Karpas-422 (cell line): Measurements from ENCODE around the gene NEB. TPM values are rescaled to one million over a fixed set of nuclear protein-coding genes. Genes with fewer than 3 reads are reported as not detected.

ENCODE experiments used
- DNase-seq: peaks from one replicate; pipeline ENCODE4 v3.0.0-alpha.2; 2015
- H2AFZ ChIP-seq: fragments of 200-600 bp; sonication (generic); 2 replicates; pipeline ENCODE4 v1.6.1; 2014; ENCODE audit warnings: antibody characterized with exemption, low read length, mixed read lengths
- H3K27ac ChIP-seq: fragments of 200-600 bp; sonication (generic); 2 replicates; pipeline ENCODE4 v1.5.1; 2014; ENCODE audit warnings: mild to moderate bottlenecking, low read length, moderate library complexity
- H3K27me3 ChIP-seq: fragments of 200-600 bp; sonication (generic); 2 replicates; pipeline ENCODE4 v1.6.1; 2014; ENCODE audit warnings: low read length, mixed read lengths
- H3K36me3 ChIP-seq: fragments of 200-600 bp; sonication (generic); 2 replicates; pipeline ENCODE4 v1.6.1; 2014; ENCODE audit warnings: low read length, mixed read lengths; ENCODE audit not compliant: insufficient read depth
- H3K4me1 ChIP-seq: fragments of 200-600 bp; sonication (generic); 2 replicates; pipeline ENCODE4 v1.6.1; 2014; ENCODE audit warnings: mild to moderate bottlenecking, low read length, mixed read lengths
- H3K4me2 ChIP-seq: fragments of 200-600 bp; sonication (generic); 2 replicates; pipeline ENCODE4 v1.6.1; 2014; ENCODE audit warnings: low read length, low read depth, mild to moderate bottlenecking; ENCODE audit not compliant: poor library complexity, severe bottlenecking
- H3K4me3 ChIP-seq: fragments of 200-600 bp; sonication (generic); 2 replicates; pipeline ENCODE4 v1.5.1; 2014; ENCODE audit warnings: mild to moderate bottlenecking, antibody characterized with exemption, low read length, mixed read lengths
- H3K79me2 ChIP-seq: fragments of 200-600 bp; sonication (generic); 2 replicates; pipeline ENCODE4 v1.6.1; 2014; ENCODE audit warnings: mild to moderate bottlenecking, low read length, mixed read lengths
- H3K9ac ChIP-seq: fragments of 200-600 bp; sonication (generic); 2 replicates; pipeline ENCODE4 v1.6.0; 2014; ENCODE audit warnings: low read length
- H3K9me2 ChIP-seq: fragments of 200-600 bp; sonication (generic), shearing (Covaris generic); replicated peaks from 2 replicates; pipeline ENCODE4 v1.6.0; 2014; ENCODE audit warnings: mild to moderate bottlenecking, low read length, moderate library complexity; ENCODE audit not compliant: insufficient read depth
- H3K9me3 ChIP-seq: fragments of 300-700, 200-600 bp; sonication (generic); 2 replicates; pipeline ENCODE4 v1.6.1; 2014; ENCODE audit warnings: low read length, mixed read lengths
- H4K20me1 ChIP-seq: fragments of 200-600 bp; sonication (generic); 2 replicates; pipeline ENCODE4 v1.6.1; 2014; ENCODE audit warnings: mild to moderate bottlenecking, antibody characterized with exemption, low read length, low read depth; ENCODE audit not compliant: insufficient read depth
- total RNA-seq: library from RNA; depleted of rRNA; stranded (reverse); fragments of >200 nt; shearing (Covaris generic); gene quantifications from 2 replicates; pipeline ENCODE4 v1.2.3, GENCODE V29; 2014; ENCODE audit warnings: low replicate concordance

Gene NEB
- total RNA-seq, 1 experiment from 2014 or later, result 1.4 TPM

- no peak overlapping the region for H2AFZ ChIP-seq
- H3K4me3 ChIP-seq, result no peak overlapping the region
- H3K4me2 ChIP-seq, result no peak overlapping the region
- no peaks in the 10 kb centered on the region for H3K9me2 ChIP-seq
- H3K9me3 ChIP-seq, result no peaks in the 10 kb centered on the region
- no peaks in the 10 kb centered on the region for H4K20me1 ChIP-seq
- no peaks in the 10 kb centered on the region for H3K36me3 ChIP-seq
- H3K4me1 ChIP-seq, result peaks cover 9% of the 10 kb centered on the region
- no peak overlapping the region for H3K27ac ChIP-seq
- no peaks in the 10 kb centered on the region for H3K79me2 ChIP-seq
- DNase-seq, result no peak
- H3K9ac ChIP-seq, result no peak overlapping the region
- H3K27me3 ChIP-seq, result 0 out of 2 replicates have a peak, but pooled peaks cover 2% of the 10 kb centered on the region
These were observed 113.5 kb downstream of the NEB start for GRCh38 chr2:151620761-151621160.

DNA sequence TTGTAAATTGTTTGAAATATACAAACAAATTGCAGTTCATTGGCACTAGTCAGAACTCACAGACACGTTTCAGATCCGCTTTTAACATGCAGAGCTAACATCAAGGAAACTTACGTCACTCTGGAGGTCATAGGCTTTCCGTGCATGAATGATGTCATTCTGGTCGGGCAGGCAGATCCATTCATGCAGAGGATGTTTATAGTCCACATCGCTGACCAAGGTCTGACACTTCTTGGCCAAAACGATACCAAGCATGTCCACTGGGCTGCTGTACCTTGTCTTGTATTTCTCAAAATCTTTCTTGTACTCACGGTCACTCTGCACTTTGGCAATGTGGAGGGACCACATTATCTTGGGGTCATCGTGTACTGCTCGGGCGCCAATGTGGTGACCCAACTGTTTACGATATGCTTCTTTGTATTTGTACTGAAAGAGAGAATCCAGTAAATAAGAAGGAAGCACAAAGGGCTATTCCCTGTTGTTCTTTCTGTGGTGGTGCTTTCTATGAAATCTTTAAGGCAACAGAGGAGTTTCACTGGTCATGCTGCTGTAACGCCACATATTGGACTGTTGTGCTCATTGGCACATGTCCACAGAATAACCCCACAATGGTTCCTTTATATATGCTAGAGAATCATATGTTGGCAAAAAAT lies 114.8 kb downstream of the NEB start:
- no peaks in the 10 kb centered on the region for H3K79me2 ChIP-seq
- no peaks in the 10 kb centered on the region for H3K36me3 ChIP-seq
- no peak for DNase-seq
- H3K9ac ChIP-seq, result no peak overlapping the region
- no peaks in the 10 kb centered on the region for H3K9me2 ChIP-seq
- no peaks in the 10 kb centered on the region for H4K20me1 ChIP-seq
- H3K4me1 ChIP-seq, result peaks cover 6% of the 10 kb centered on the region
- 0 out of 2 replicates have a peak, but pooled peaks cover 5% of the 10 kb centered on the region for H3K27me3 ChIP-seq
- no peaks in the 10 kb centered on the region for H3K9me3 ChIP-seq
- H3K4me3 ChIP-seq, result no peak overlapping the region
- H3K27ac ChIP-seq, result no peak overlapping the region
- H2AFZ ChIP-seq, result no peak overlapping the region
- H3K4me2 ChIP-seq, result no peak overlapping the region

DNA sequence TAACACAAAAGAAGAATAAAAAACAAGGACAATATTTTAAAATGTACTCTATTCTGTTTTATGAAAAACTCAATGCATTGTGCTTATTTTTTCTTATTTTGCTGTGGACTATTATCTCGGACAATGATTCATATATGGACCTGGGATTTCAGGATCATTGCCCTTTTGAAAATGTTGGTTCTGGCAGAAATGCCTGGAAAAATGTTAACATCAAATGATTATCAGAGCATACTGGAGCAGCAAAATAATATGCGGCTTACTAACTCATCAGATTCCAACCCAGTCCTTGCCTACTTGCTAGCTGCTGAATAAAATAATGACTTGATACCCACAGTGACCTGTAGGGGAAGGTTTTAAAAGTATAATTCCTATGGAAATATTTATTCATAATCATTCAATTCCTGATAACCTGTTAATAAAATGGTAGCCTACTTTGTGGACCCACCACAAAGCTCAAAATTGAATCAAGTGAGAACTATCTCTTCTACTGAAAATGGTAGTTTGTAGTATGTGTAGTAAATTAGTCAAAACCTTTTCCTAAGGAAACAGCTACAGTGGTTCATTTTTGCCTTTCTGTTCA lies 117.4 kb downstream of the NEB start:
- Histone ChIP-seq H3K4me1 (no peaks in the 10 kb centered on the region), H3K9ac (no peak overlapping the region), H3K27ac (no peak overlapping the region), H3K36me3 (no peaks in the 10 kb centered on the region), H2AFZ (no peak overlapping the region), H3K4me2 (no peak overlapping the region), H3K79me2 (no peaks in the 10 kb centered on the region), H3K27me3 (0 out of 2 replicates have a peak, but pooled peaks cover 5% of the 10 kb centered on the region), H3K4me3 (no peak overlapping the region), H4K20me1 (no peaks in the 10 kb centered on the region), H3K9me2 (no peaks in the 10 kb centered on the region), H3K9me3 (no peaks in the 10 kb centered on the region)
- DNase-seq, result no peak

DNA sequence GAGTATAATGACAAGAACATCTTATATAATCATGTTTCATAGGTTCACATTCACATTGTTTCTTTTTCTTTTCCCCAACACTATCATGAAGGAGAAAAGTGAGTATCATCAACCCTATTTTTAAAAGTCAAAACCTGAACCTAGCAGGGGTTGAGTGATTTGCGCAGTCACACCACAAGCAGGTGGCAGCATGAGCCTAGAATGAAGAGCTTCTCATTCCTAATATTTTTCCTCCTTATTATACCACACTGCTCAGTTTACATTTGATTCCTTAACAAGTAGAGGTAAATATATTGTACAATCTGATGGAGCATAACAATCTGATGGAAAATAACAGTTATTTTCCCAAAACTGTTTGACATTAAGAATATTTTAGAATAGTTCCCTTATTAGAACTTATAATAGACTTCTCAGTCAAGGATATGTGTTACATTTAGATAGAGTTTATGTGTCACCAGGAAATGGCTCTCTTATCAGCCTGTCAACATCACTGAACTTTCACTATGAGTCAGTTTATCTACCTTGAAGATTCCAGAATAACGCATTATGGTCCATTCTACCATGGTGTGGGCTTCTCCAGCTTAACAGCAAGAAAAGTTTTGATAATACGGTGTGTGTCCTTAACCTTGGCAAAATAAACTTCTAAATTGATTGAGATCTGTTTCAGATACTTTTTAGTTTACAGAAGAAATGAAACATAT lies 119.5 kb downstream of the NEB start:
- Histone ChIP-seq H3K4me3 (no peak overlapping the region), H3K4me1 (no peaks in the 10 kb centered on the region), H4K20me1 (no peaks in the 10 kb centered on the region), H3K27me3 (0 out of 2 replicates have a peak, but pooled peaks cover 3% of the 10 kb centered on the region), H3K9me3 (no peaks in the 10 kb centered on the region), H3K36me3 (no peaks in the 10 kb centered on the region), H3K79me2 (no peaks in the 10 kb centered on the region), H3K27ac (no peak overlapping the region), H2AFZ (no peak overlapping the region), H3K9ac (no peak overlapping the region), H3K9me2 (no peaks in the 10 kb centered on the region), H3K4me2 (no peak overlapping the region)
- no peak for DNase-seq

GRCh38 chr2:151614159-151614558 lies 120.1 kb downstream of the NEB start:
- Histone ChIP-seq H3K79me2 (no peaks in the 10 kb centered on the region), H2AFZ (no peak overlapping the region), H3K4me2 (no peak overlapping the region), H4K20me1 (no peaks in the 10 kb centered on the region), H3K4me1 (no peaks in the 10 kb centered on the region), H3K9me2 (no peaks in the 10 kb centered on the region), H3K9me3 (no peaks in the 10 kb centered on the region), H3K4me3 (no peak overlapping the region), H3K36me3 (no peaks in the 10 kb centered on the region), H3K27me3 (0 out of 2 replicates have a peak, but pooled peaks cover 3% of the 10 kb centered on the region), H3K9ac (no peak overlapping the region), H3K27ac (no peak overlapping the region)
- no peak for DNase-seq

GRCh38 chr2:151611351-151611750 lies 122.9 kb downstream of the NEB start:
- no peaks in the 10 kb centered on the region for H3K9me3 ChIP-seq
- no peak overlapping the region for H3K4me2 ChIP-seq
- H4K20me1 ChIP-seq, result no peaks in the 10 kb centered on the region
- H3K79me2 ChIP-seq, result no peaks in the 10 kb centered on the region
- no peak overlapping the region for H3K9ac ChIP-seq
- H3K27ac ChIP-seq, result no peak overlapping the region
- DNase-seq, result no peak
- no peak overlapping the region for H2AFZ ChIP-seq
- H3K27me3 ChIP-seq, result 0 out of 2 replicates have a peak, but pooled peaks cover 3% of the 10 kb centered on the region
- no peaks in the 10 kb centered on the region for H3K36me3 ChIP-seq
- no peaks in the 10 kb centered on the region for H3K4me1 ChIP-seq
- H3K9me2 ChIP-seq, result no peaks in the 10 kb centered on the region
- no peak overlapping the region for H3K4me3 ChIP-seq

GRCh38 chr2:151610310-151610709 lies 124.0 kb downstream of the NEB start:
- H3K4me2 ChIP-seq, result no peak overlapping the region
- H3K79me2 ChIP-seq, result no peaks in the 10 kb centered on the region
- H4K20me1 ChIP-seq, result no peaks in the 10 kb centered on the region
- H3K9me2 ChIP-seq, result no peaks in the 10 kb centered on the region
- H3K27ac ChIP-seq, result no peak overlapping the region
- no peak overlapping the region for H2AFZ ChIP-seq
- H3K36me3 ChIP-seq, result no peaks in the 10 kb centered on the region
- H3K4me3 ChIP-seq, result no peak overlapping the region
- no peaks in the 10 kb centered on the region for H3K4me1 ChIP-seq
- no peaks in the 10 kb centered on the region for H3K9me3 ChIP-seq
- H3K9ac ChIP-seq, result no peak overlapping the region
- 0 out of 2 replicates have a peak, but pooled peaks cover 3% of the 10 kb centered on the region for H3K27me3 ChIP-seq
- DNase-seq, result no peak

- Histone ChIP-seq H2AFZ (no peak overlapping the region), H3K9ac (no peak overlapping the region), H3K9me2 (no peaks in the 10 kb centered on the region), H4K20me1 (no peaks in the 10 kb centered on the region), H3K4me1 (no peaks in the 10 kb centered on the region), H3K79me2 (no peaks in the 10 kb centered on the region), H3K36me3 (no peaks in the 10 kb centered on the region), H3K4me2 (no peak overlapping the region), H3K27me3 (no peaks in the 10 kb centered on the region), H3K9me3 (no peaks in the 10 kb centered on the region), H3K4me3 (no peak overlapping the region), H3K27ac (no peak overlapping the region)
- no peak for DNase-seq
These were observed 124.6 kb downstream of the NEB start for GRCh38 chr2:151609705-151610104.
